Coronary artery (tissue), 2 donors: Measurements from ENCODE around the gene KDF1.
"Not testable (repeated sequence)": the region's sequence is repeated elsewhere in the genome, so short reads cannot be mapped to it uniquely, and the experiment has no call there.

ENCODE experiments used
- DNase-seq: peaks from one replicate; pipeline ENCODE4 v3.0.0-alpha.2; 2017; ENCODE audit warnings: low spot score
- H3K27ac ChIP-seq, 2 donors: fragments of 200-600 bp; sonication (generic); one replicate each; pipeline ENCODE4 v1.5.1; 2016 to 2019
- H3K4me3 ChIP-seq: fragments of 200-600 bp; sonication (generic); 2 replicates; pipeline ENCODE4 v1.5.1; 2016; ENCODE audit warnings: mild to moderate bottlenecking, moderate library complexity
- CTCF ChIP-seq: fragments of 200-600 bp; sonication (generic); IDR thresholded peaks from one replicate; pipeline ENCODE4 v1.5.1; 2019; ENCODE audit warnings: antibody characterized with exemption

The KDF1 gene

DNA sequence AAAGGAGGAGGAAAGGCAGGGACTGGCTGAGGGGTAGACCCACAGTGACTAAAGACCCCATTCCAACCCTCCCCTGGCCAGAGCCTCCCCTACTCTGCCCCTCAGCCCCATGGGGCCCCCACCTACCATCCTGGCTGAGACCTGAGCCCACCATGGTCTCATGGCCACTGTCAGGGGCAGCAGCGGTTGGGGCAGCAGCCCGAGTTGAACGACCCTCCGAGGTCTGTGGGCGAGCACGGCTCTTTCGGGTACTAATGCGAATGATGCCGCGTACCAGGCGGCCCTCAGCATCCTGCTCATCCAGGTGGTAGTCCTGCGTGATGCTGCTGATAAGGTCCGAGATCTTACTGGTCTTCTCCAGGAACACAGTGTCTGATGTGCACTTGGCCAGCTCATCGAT, 9.1 kb downstream of the KDF1 start:
- H3K27ac ChIP-seq, result no peak overlapping the region
- DNase-seq, result no peak
- TF ChIP-seq CTCF, result no peak
- H3K4me3 ChIP-seq, result no peak overlapping the region

- no peak for DNase-seq
- no peak overlapping the region for H3K27ac ChIP-seq
- TF ChIP-seq CTCF, result no peak
- no peak overlapping the region for H3K4me3 ChIP-seq
Measured at GRCh38 chr1:26950602-26951001, 9.7 kb downstream of the KDF1 start.

GRCh38 chr1:26949926-26950319, 10.3 kb downstream of the KDF1 start:
- no peak overlapping the region for H3K27ac ChIP-seq
- DNase-seq, result no peak
- no peak for TF ChIP-seq CTCF
- no peak overlapping the region for H3K4me3 ChIP-seq

GRCh38 chr1:26949266-26949925, 10.9 kb downstream of the KDF1 start:
- TF ChIP-seq CTCF, result no peak
- no peak overlapping the region for H3K27ac ChIP-seq

GRCh38 chr1:26948725-26949057, 11.6 kb downstream of the KDF1 start:
- DNase-seq, H3K4me3 ChIP-seq, H3K27ac ChIP-seq: not testable (repeated sequence)

More at GRCh38 chr1:26949266-26949925, 10.9 kb downstream of the KDF1 start:
- no peak overlapping the region for H3K4me3 ChIP-seq
- DNase-seq, result no peak

DNA sequence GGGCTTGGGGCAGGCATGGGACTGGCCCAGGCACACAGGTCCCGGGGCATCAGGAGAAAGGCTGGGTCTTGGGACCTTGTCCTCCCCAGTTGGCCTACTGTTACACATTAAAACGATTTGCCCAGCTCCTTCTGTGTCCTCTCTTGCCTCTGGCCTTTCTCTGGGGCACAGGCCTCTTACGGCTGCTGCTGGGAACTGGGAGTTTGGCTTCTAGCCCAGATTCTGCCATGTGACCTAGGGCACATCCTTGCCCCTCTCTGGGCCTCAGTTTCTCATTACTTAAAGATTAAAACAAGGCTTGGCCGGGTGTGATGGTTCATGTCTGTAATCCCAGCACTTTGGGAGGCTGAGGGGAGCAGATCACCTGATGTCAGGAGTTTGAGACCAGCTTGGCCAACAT, 14.0 kb downstream of the KDF1 start:
- no peak for TF ChIP-seq CTCF
- H3K27ac ChIP-seq, result no peak overlapping the region
- DNase-seq, result no peak

GRCh38 chr1:26945728-26946127, 14.5 kb downstream of the KDF1 start:
- TF ChIP-seq CTCF, result no peak
- Histone ChIP-seq H3K27ac (no peak overlapping the region), H3K4me3 (no peak overlapping the region)
- no peak for DNase-seq

More for the DNA sequence above, 14.0 kb downstream of the KDF1 start:
- H3K4me3 ChIP-seq, result no peak overlapping the region

- Histone ChIP-seq H3K4me3 (no peak overlapping the region), H3K27ac (no peak overlapping the region)
Measured at GRCh38 chr1:26945138-26945537, 15.1 kb downstream of the KDF1 start.

More at GRCh38 chr1:26945138-26945537, 15.1 kb downstream of the KDF1 start:
- no peak for TF ChIP-seq CTCF
- no peak for DNase-seq
